ENCODE measurements around the gene NOL3. TPM values are rescaled to one million over a fixed set of nuclear protein-coding genes. Genes with fewer than 3 reads are reported as not detected.
A peak's percentile ranks its signal among the peaks of the same experiment; 100 is the strongest.

The NOL3 gene
- total RNA-seq, 1 experiment from 2014 or later: 8.5 TPM

DNA sequence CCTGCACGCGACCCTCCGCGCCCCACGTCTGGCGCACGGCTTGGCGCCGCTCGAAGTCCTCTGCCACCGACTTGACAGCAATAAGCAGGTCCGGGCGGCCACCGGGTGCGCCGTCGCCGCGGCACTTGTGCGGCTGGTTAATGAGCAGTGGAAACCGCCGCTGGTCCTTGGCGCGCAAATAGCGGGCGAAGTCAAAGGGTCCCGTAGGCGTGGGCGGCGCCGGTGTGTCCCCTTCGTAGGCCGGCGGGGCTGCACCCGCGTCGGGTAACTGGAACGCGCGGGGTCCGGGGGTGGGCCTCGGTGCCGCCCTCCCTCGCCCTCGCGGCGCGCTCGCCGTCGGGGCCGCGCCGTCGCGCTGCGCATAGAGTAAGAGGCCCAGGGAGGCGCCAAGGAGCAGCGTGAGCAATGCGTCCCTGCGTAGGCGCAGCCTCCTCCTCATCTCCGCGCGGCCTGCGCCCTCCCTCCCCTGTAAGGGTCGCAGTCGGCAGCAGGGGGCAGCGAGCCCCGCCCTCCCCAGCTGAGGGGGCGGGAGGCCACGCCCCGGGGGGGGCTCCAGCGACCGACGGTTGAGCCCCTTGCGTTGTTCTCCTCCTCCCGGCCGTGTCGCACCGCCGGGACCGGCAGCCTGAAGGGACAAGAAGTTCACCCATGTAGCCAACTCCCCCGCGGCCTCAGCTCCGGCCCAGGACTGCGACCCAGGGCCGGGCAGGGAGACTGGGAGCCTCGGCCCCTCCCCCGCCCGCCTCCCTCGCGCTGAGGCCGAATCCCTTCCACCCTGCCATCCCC, 20.1 kb upstream of the NOL3 start (continued):
- TF ChIP-seq, protein P1, sequence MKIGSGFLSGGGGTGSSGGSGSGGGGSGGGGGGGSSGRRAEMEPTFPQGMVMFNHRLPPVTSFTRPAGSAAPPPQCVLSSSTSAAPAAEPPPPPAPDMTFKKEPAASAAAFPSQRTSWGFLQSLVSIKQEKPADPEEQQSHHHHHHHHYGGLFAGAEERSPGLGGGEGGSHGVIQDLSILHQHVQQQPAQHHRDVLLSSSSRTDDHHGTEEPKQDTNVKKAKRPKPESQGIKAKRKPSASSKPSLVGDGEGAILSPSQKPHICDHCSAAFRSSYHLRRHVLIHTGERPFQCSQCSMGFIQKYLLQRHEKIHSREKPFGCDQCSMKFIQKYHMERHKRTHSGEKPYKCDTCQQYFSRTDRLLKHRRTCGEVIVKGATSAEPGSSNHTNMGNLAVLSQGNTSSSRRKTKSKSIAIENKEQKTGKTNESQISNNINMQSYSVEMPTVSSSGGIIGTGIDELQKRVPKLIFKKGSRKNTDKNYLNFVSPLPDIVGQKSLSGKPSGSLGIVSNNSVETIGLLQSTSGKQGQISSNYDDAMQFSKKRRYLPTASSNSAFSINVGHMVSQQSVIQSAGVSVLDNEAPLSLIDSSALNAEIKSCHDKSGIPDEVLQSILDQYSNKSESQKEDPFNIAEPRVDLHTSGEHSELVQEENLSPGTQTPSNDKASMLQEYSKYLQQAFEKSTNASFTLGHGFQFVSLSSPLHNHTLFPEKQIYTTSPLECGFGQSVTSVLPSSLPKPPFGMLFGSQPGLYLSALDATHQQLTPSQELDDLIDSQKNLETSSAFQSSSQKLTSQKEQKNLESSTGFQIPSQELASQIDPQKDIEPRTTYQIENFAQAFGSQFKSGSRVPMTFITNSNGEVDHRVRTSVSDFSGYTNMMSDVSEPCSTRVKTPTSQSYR (CRISPR knock-in tag; IDR thresholded peaks at IDR 0.05): peak; percentile 30; the same call in 1 of the 2 replicates
- TF ChIP-seq, protein P2, sequence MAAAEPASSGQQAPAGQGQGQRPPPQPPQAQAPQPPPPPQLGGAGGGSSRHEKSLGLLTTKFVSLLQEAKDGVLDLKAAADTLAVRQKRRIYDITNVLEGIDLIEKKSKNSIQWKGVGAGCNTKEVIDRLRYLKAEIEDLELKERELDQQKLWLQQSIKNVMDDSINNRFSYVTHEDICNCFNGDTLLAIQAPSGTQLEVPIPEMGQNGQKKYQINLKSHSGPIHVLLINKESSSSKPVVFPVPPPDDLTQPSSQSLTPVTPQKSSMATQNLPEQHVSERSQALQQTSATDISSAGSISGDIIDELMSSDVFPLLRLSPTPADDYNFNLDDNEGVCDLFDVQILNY (CRISPR knock-in tag; IDR thresholded peaks at IDR 0.05): peak; percentile 86; the same call in 1 of the 2 replicates
- TF ChIP-seq, protein P3, sequence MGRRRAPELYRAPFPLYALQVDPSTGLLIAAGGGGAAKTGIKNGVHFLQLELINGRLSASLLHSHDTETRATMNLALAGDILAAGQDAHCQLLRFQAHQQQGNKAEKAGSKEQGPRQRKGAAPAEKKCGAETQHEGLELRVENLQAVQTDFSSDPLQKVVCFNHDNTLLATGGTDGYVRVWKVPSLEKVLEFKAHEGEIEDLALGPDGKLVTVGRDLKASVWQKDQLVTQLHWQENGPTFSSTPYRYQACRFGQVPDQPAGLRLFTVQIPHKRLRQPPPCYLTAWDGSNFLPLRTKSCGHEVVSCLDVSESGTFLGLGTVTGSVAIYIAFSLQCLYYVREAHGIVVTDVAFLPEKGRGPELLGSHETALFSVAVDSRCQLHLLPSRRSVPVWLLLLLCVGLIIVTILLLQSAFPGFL (CRISPR knock-in tag; IDR thresholded peaks at IDR 0.05; ENCODE audit: borderline replicate concordance): no peak
- TF ChIP-seq, protein P4, sequence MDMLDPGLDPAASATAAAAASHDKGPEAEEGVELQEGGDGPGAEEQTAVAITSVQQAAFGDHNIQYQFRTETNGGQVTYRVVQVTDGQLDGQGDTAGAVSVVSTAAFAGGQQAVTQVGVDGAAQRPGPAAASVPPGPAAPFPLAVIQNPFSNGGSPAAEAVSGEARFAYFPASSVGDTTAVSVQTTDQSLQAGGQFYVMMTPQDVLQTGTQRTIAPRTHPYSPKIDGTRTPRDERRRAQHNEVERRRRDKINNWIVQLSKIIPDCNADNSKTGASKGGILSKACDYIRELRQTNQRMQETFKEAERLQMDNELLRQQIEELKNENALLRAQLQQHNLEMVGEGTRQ (CRISPR knock-in tag; IDR thresholded peaks at IDR 0.05): no peak
- TF ChIP-seq ZNF138 (CRISPR knock-in tag; conservative IDR thresholded peaks at IDR 0.05) (0 out of 2 replicates have a peak, but pooled peaks have one; percentile 55), RORB (CRISPR knock-in tag; IDR thresholded peaks at IDR 0.05) (no peak), TP53 (CRISPR knock-in tag; IDR thresholded peaks at IDR 0.05) (peak; percentile 79; the same call in 1 of the 2 replicates), JUN (CRISPR knock-in tag; IDR thresholded peaks at IDR 0.05) (0 out of 2 replicates have a peak, but pooled peaks have one; percentile 23), HMGA2 (CRISPR knock-in tag; IDR thresholded peaks at IDR 0.05) (no peak), TEAD4 (CRISPR knock-in tag; IDR thresholded peaks at IDR 0.05) (no peak), NR2C2 (CRISPR knock-in tag; IDR thresholded peaks at IDR 0.05) (no peak)
- TF ChIP-seq, protein P5, sequence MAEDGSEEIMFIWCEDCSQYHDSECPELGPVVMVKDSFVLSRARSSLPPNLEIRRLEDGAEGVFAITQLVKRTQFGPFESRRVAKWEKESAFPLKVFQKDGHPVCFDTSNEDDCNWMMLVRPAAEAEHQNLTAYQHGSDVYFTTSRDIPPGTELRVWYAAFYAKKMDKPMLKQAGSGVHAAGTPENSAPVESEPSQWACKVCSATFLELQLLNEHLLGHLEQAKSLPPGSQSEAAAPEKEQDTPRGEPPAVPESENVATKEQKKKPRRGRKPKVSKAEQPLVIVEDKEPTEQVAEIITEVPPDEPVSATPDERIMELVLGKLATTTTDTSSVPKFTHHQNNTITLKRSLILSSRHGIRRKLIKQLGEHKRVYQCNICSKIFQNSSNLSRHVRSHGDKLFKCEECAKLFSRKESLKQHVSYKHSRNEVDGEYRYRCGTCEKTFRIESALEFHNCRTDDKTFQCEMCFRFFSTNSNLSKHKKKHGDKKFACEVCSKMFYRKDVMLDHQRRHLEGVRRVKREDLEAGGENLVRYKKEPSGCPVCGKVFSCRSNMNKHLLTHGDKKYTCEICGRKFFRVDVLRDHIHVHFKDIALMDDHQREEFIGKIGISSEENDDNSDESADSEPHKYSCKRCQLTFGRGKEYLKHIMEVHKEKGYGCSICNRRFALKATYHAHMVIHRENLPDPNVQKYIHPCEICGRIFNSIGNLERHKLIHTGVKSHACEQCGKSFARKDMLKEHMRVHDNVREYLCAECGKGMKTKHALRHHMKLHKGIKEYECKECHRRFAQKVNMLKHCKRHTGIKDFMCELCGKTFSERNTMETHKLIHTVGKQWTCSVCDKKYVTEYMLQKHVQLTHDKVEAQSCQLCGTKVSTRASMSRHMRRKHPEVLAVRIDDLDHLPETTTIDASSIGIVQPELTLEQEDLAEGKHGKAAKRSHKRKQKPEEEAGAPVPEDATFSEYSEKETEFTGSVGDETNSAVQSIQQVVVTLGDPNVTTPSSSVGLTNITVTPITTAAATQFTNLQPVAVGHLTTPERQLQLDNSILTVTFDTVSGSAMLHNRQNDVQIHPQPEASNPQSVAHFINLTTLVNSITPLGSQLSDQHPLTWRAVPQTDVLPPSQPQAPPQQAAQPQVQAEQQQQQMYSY (CRISPR knock-in tag; IDR thresholded peaks at IDR 0.05): peak; percentile 38; the same call in 1 of the 2 replicates
- TF ChIP-seq, protein P6, sequence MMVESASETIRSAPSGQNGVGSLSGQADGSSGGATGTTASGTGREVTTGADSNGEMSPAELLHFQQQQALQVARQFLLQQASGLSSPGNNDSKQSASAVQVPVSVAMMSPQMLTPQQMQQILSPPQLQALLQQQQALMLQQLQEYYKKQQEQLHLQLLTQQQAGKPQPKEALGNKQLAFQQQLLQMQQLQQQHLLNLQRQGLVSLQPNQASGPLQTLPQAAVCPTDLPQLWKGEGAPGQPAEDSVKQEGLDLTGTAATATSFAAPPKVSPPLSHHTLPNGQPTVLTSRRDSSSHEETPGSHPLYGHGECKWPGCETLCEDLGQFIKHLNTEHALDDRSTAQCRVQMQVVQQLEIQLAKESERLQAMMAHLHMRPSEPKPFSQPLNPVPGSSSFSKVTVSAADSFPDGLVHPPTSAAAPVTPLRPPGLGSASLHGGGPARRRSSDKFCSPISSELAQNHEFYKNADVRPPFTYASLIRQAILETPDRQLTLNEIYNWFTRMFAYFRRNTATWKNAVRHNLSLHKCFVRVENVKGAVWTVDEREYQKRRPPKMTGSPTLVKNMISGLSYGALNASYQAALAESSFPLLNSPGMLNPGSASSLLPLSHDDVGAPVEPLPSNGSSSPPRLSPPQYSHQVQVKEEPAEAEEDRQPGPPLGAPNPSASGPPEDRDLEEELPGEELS (CRISPR knock-in tag; IDR thresholded peaks at IDR 0.05): peak; percentile 67; the same call in 1 of the 2 replicates
- TF ChIP-seq, protein P7, sequence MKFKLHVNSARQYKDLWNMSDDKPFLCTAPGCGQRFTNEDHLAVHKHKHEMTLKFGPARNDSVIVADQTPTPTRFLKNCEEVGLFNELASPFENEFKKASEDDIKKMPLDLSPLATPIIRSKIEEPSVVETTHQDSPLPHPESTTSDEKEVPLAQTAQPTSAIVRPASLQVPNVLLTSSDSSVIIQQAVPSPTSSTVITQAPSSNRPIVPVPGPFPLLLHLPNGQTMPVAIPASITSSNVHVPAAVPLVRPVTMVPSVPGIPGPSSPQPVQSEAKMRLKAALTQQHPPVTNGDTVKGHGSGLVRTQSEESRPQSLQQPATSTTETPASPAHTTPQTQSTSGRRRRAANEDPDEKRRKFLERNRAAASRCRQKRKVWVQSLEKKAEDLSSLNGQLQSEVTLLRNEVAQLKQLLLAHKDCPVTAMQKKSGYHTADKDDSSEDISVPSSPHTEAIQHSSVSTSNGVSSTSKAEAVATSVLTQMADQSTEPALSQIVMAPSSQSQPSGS (CRISPR knock-in tag; IDR thresholded peaks at IDR 0.05; ENCODE audit: borderline replicate concordance, low read depth): no peak
- TF ChIP-seq, protein P8, sequence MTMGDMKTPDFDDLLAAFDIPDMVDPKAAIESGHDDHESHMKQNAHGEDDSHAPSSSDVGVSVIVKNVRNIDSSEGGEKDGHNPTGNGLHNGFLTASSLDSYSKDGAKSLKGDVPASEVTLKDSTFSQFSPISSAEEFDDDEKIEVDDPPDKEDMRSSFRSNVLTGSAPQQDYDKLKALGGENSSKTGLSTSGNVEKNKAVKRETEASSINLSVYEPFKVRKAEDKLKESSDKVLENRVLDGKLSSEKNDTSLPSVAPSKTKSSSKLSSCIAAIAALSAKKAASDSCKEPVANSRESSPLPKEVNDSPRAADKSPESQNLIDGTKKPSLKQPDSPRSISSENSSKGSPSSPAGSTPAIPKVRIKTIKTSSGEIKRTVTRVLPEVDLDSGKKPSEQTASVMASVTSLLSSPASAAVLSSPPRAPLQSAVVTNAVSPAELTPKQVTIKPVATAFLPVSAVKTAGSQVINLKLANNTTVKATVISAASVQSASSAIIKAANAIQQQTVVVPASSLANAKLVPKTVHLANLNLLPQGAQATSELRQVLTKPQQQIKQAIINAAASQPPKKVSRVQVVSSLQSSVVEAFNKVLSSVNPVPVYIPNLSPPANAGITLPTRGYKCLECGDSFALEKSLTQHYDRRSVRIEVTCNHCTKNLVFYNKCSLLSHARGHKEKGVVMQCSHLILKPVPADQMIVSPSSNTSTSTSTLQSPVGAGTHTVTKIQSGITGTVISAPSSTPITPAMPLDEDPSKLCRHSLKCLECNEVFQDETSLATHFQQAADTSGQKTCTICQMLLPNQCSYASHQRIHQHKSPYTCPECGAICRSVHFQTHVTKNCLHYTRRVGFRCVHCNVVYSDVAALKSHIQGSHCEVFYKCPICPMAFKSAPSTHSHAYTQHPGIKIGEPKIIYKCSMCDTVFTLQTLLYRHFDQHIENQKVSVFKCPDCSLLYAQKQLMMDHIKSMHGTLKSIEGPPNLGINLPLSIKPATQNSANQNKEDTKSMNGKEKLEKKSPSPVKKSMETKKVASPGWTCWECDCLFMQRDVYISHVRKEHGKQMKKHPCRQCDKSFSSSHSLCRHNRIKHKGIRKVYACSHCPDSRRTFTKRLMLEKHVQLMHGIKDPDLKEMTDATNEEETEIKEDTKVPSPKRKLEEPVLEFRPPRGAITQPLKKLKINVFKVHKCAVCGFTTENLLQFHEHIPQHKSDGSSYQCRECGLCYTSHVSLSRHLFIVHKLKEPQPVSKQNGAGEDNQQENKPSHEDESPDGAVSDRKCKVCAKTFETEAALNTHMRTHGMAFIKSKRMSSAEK (CRISPR knock-in tag; IDR thresholded peaks at IDR 0.05; ENCODE audit: borderline replicate concordance): no peak
- TF ChIP-seq, protein P9, sequence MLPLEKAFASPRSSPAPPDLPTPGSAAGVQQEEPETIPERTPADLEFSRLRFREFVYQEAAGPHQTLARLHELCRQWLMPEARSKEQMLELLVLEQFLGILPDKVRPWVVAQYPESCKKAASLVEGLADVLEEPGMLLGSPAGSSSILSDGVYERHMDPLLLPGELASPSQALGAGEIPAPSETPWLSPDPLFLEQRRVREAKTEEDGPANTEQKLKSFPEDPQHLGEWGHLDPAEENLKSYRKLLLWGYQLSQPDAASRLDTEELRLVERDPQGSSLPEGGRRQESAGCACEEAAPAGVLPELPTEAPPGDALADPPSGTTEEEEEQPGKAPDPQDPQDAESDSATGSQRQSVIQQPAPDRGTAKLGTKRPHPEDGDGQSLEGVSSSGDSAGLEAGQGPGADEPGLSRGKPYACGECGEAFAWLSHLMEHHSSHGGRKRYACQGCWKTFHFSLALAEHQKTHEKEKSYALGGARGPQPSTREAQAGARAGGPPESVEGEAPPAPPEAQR (CRISPR knock-in tag; IDR thresholded peaks at IDR 0.05): no peak
